ENCODE data around the gene ZNF383. TPM values are rescaled to one million over a fixed set of nuclear protein-coding genes. Genes with fewer than 3 reads are reported as not detected.
"Not testable (repeated sequence)": the region's sequence is repeated elsewhere in the genome, so short reads cannot be mapped to it uniquely, and the experiment has no call there.

The ZNF383 gene
- polyA plus RNA-seq, 4 donors: 3.6 to 9.4 (median 5.9) TPM

- H3K27me3 ChIP-seq (ENCODE audit: control insufficient read depth in 3 of 3, insufficient read depth in 3 of 3, low read length in 3 of 3); DNase-seq; H3K27ac ChIP-seq (ENCODE audit: low read depth in 1 of 3, low read length in 2 of 3); FAIRE-seq; H3K4me1 ChIP-seq (ENCODE audit: control insufficient read depth in 3 of 3, insufficient read depth in 2 of 3, low read depth in 1 of 3, low read length in 2 of 3); H3K36me3 ChIP-seq (ENCODE audit: control insufficient read depth in 3 of 3, insufficient read depth in 2 of 3, low read depth in 1 of 3, low read length in 3 of 3); H3K9me3 ChIP-seq (ENCODE audit: control insufficient read depth in 2 of 2, insufficient read depth in 1 of 2, low read depth in 1 of 2, low read length in 1 of 2); H3K4me3 ChIP-seq (ENCODE audit: low read depth in 1 of 3, low read length in 3 of 3): not testable (repeated sequence)
- WGBS, 3 donors: 90 to 95% (median 94%) methylated on average over 8 to 12 of the region's 12 CpGs
Observed at GRCh38 chr19:37267005-37267404, 49.0 kb downstream of the ZNF383 start.

DNA sequence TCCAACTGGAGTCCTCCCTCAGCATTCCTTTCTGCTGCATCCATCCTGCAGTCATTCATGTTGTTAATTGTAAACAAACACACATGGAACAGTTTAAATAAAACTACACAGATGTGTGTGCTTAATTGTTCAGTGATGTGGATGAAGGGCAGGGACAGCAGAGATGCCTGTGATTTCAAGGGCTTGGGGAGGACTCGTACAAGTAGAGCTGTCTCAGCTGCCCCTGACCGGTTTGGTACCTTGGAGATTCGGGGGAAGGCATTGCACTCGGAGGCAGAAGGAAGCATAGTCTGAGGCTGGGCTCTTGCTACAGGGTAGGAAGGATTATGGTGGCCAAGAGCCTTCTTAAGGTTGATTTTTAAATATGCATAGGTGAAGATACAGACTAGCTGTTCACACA lies 49.7 kb downstream of the ZNF383 start:
- H3K4me1 ChIP-seq (ENCODE audit: control insufficient read depth in 3 of 3, insufficient read depth in 2 of 3, low read depth in 1 of 3, low read length in 2 of 3); H3K27ac ChIP-seq (ENCODE audit: low read depth in 1 of 3, low read length in 2 of 3); H3K27me3 ChIP-seq (ENCODE audit: control insufficient read depth in 3 of 3, insufficient read depth in 3 of 3, low read length in 3 of 3); H3K36me3 ChIP-seq (ENCODE audit: control insufficient read depth in 3 of 3, insufficient read depth in 2 of 3, low read depth in 1 of 3, low read length in 3 of 3); H3K4me3 ChIP-seq (ENCODE audit: low read depth in 1 of 3, low read length in 3 of 3); H3K9me3 ChIP-seq (ENCODE audit: control insufficient read depth in 2 of 2, insufficient read depth in 1 of 2, low read depth in 1 of 2, low read length in 1 of 2); DNase-seq; FAIRE-seq: not testable (repeated sequence)
- WGBS, 3 donors: 85 to 90% (median 86%) methylated on average over 4 of the region's 4 CpGs

DNA sequence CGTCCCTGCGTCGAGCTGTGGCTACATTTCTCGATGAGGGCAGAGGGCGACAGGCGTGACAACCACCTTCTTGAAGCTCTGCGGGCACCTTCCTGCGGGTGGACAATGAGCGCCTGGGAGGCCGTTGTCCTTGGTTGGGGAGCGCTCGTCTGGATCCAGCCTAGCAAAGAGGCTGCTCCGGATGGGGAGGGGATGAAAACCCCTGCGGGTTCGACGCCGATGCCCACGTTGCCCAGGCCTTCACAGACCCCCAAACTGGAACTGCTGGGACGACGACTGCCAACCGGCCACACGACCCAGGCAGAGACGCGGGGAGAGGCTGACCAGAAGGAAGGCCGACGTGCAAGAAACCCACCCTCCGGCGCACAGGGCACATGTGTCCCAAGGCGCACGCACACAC lies 62.6 kb downstream of the ZNF383 start:
- not testable (repeated sequence) for H3K4me1 ChIP-seq (ENCODE audit: control insufficient read depth in 3 of 3, insufficient read depth in 2 of 3, low read depth in 1 of 3, low read length in 2 of 3); H3K27me3 ChIP-seq (ENCODE audit: control insufficient read depth in 3 of 3, insufficient read depth in 3 of 3, low read length in 3 of 3); H3K36me3 ChIP-seq (ENCODE audit: control insufficient read depth in 3 of 3, insufficient read depth in 2 of 3, low read depth in 1 of 3, low read length in 3 of 3); H3K9me3 ChIP-seq (ENCODE audit: control insufficient read depth in 2 of 2, insufficient read depth in 1 of 2, low read depth in 1 of 2, low read length in 1 of 2); H3K4me3 ChIP-seq (ENCODE audit: low read depth in 1 of 3, low read length in 3 of 3); FAIRE-seq; DNase-seq; H3K27ac ChIP-seq (ENCODE audit: low read depth in 1 of 3, low read length in 2 of 3)
- 93 to 100% (median 96%) methylated on average over 14 to 19 of the region's 30 CpGs for WGBS, 3 donors

DNA sequence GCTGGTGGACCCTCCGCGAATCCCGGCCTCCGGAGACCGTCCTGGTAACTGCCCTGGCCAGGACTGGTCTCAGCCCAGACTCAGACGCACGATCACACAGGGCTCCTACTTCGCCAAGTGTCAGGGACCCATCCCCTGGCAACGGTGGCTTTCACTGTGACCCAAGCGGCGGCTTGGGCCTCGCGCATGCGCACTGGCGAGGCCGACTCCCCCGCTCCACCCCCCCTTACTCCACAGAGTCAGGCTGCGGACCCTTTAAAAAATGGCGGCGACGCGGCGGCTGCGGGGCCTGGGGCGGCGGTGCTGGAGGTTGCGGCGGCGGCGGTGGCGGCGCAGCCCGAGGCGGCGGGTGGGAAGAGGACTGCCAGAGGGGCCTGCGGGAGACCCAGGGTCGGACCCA lies 66.0 kb downstream of the ZNF383 start:
- H3K27ac ChIP-seq (ENCODE audit: low read depth in 1 of 3, low read length in 2 of 3); FAIRE-seq; H3K36me3 ChIP-seq (ENCODE audit: control insufficient read depth in 3 of 3, insufficient read depth in 2 of 3, low read depth in 1 of 3, low read length in 3 of 3); H3K27me3 ChIP-seq (ENCODE audit: control insufficient read depth in 3 of 3, insufficient read depth in 3 of 3, low read length in 3 of 3); H3K4me1 ChIP-seq (ENCODE audit: control insufficient read depth in 3 of 3, insufficient read depth in 2 of 3, low read depth in 1 of 3, low read length in 2 of 3); DNase-seq; H3K4me3 ChIP-seq (ENCODE audit: low read depth in 1 of 3, low read length in 3 of 3); H3K9me3 ChIP-seq (ENCODE audit: control insufficient read depth in 2 of 2, insufficient read depth in 1 of 2, low read depth in 1 of 2, low read length in 1 of 2): not testable (repeated sequence)
- WGBS, 3 donors: 93 to 100% (median 97%) methylated on average over 2 to 21 of the region's 37 CpGs

GRCh38 chr19:37289229-37289628 lies 71.2 kb downstream of the ZNF383 start:
- not testable (repeated sequence) for H3K4me3 ChIP-seq (ENCODE audit: low read depth in 1 of 3, low read length in 3 of 3); FAIRE-seq; H3K27ac ChIP-seq (ENCODE audit: low read depth in 1 of 3, low read length in 2 of 3); H3K27me3 ChIP-seq (ENCODE audit: control insufficient read depth in 3 of 3, insufficient read depth in 3 of 3, low read length in 3 of 3); H3K36me3 ChIP-seq (ENCODE audit: control insufficient read depth in 3 of 3, insufficient read depth in 2 of 3, low read depth in 1 of 3, low read length in 3 of 3); H3K4me1 ChIP-seq (ENCODE audit: control insufficient read depth in 3 of 3, insufficient read depth in 2 of 3, low read depth in 1 of 3, low read length in 2 of 3); H3K9me3 ChIP-seq (ENCODE audit: control insufficient read depth in 2 of 2, insufficient read depth in 1 of 2, low read depth in 1 of 2, low read length in 1 of 2); DNase-seq
- WGBS, 3 donors: 89 to 94% (median 91%) methylated on average over 22 to 29 of the region's 39 CpGs

DNA sequence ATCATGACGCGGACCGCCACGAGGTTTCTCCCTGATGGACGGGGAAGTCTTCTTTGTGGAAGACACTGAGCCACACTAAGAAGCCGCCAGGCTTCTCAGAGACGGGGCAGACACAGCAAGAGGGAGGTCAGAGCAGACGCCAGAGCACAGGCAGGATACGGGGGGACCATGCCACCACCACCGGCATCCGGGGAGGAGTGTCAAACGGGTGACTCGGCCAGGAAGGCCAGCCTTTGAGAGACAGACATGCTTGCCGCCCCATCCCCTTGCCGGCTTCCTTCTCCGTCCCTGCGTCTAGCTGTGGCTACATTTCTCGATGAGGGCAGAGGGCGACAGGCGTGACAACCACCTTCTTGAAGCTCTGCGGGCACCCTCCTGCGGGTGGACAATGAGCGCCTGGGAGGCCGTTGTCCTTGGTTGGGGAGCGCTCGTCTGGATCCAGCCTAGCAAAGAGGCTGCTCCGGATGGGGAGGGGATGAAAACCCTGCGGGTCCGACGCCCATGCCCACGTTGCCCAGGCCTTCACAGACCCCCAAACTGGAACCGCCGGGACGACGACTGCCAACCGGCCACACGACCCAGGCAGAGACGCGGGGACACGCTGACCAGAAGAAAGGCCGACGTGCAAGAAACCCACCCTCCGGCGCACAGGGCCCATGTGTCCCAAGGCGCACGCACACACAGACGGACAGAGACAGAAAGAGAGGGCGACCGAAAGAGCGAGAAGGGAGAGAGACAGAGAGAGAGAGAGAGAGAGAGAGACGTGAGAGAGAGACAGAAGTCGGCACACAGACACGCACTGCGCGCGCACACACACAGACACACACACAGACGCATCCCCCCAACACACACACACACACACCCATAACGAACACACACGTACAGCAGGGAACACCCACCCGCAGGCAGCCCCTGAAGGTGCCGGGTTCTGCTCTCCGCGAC lies 75.3 kb downstream of the ZNF383 start:
- H3K4me1 ChIP-seq (ENCODE audit: control insufficient read depth in 3 of 3, insufficient read depth in 2 of 3, low read depth in 1 of 3, low read length in 2 of 3); H3K27ac ChIP-seq (ENCODE audit: low read depth in 1 of 3, low read length in 2 of 3); H3K9me3 ChIP-seq (ENCODE audit: control insufficient read depth in 2 of 2, insufficient read depth in 1 of 2, low read depth in 1 of 2, low read length in 1 of 2); FAIRE-seq; DNase-seq; H3K36me3 ChIP-seq (ENCODE audit: control insufficient read depth in 3 of 3, insufficient read depth in 2 of 3, low read depth in 1 of 3, low read length in 3 of 3); H3K4me3 ChIP-seq (ENCODE audit: low read depth in 1 of 3, low read length in 3 of 3); H3K27me3 ChIP-seq (ENCODE audit: control insufficient read depth in 3 of 3, insufficient read depth in 3 of 3, low read length in 3 of 3): not testable (repeated sequence)
- 95 to 96% (median 96%) methylated on average over 40 to 49 of the region's 63 CpGs for WGBS, 3 donors

DNA sequence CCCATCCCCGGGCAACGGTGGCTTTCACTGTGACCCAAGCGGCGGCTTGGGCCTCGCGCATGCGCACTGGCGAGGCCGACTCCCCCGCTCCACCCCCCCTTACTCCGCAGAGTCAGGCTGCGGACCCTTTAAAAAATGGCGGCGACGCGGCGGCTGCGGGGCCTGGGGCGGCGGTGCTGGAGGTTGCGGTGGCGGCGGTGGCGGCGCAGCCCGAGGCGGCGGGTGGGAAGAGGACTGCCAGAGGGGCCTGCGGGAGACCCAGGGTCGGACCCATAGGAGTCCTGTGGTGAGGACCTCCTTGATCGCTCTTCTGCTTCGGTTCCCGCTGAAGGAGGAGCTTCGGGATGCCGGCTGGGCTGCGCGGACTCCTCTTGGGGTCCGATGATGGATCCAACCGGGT lies 76.2 kb downstream of the ZNF383 start:
- not testable (repeated sequence) for H3K36me3 ChIP-seq (ENCODE audit: control insufficient read depth in 3 of 3, insufficient read depth in 2 of 3, low read depth in 1 of 3, low read length in 3 of 3); H3K27ac ChIP-seq (ENCODE audit: low read depth in 1 of 3, low read length in 2 of 3); H3K4me1 ChIP-seq (ENCODE audit: control insufficient read depth in 3 of 3, insufficient read depth in 2 of 3, low read depth in 1 of 3, low read length in 2 of 3); H3K9me3 ChIP-seq (ENCODE audit: control insufficient read depth in 2 of 2, insufficient read depth in 1 of 2, low read depth in 1 of 2, low read length in 1 of 2); H3K27me3 ChIP-seq (ENCODE audit: control insufficient read depth in 3 of 3, insufficient read depth in 3 of 3, low read length in 3 of 3); H3K4me3 ChIP-seq (ENCODE audit: low read depth in 1 of 3, low read length in 3 of 3); DNase-seq; FAIRE-seq
- 86 to 98% (median 90%) methylated on average over 13 to 20 of the region's 39 CpGs for WGBS, 3 donors
